ENCODE measurements around the gene C11orf65. TPM values are rescaled to one million over a fixed set of nuclear protein-coding genes. Genes with fewer than 3 reads are reported as not detected.

Gene C11orf65
- polyA plus RNA-seq, 3 donors = not detected

DNA sequence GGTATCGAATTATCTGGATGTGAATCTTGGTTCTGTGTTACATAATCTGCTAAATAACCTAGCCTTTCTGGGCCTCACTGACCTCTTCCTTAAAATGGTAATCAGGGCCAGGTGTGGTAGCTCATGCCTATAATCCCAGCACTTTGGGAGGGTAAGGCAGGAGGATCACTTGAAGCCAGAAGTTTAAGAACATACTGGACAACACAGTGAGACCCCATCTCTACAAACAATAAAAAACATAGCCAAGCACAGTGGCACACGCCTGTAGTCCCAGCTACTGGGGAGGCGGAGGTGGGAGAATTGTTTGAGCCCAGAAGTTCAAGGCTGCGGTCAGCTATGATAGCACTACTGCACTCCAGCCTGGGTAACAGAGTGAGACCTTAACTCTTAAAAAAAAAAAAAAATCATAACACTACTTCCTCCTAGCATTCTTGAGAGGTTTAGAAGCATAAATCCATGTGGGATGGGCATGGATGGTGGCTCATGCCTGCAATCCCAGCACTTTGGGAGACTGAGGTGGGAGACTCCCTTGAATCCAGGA, 72.5 kb downstream of the C11orf65 start:
- Histone ChIP-seq H3K79me2 (ENCODE audit: insufficient read depth, low read length) (no peaks in the 10 kb centered on the region), H3K4me2 (replicated peaks; ENCODE audit: extremely low read depth, low read length, poor library complexity, severe bottlenecking) (no peak overlapping the region), H3K27ac (ENCODE audit: low read depth in 1 of 2, low read length in 2 of 2) (no peak overlapping the region), H3K4me1 (ENCODE audit: control insufficient read depth in 1 of 2, insufficient read depth in 2 of 2, low read length in 2 of 2) (no peaks in the 10 kb centered on the region), H3K9ac (ENCODE audit: insufficient read depth, low read length, poor library complexity, severe bottlenecking) (no peak overlapping the region), H3K36me3 (replicated peaks in 1 of 2; ENCODE audit: control insufficient read depth in 1 of 2, insufficient read depth in 2 of 2, low read length in 2 of 2) (no peaks in the 10 kb centered on the region), H3K9me3 (replicated peaks in 1 of 2; ENCODE audit: control insufficient read depth in 1 of 2, insufficient read depth in 1 of 2, low read length in 2 of 2) (no peaks in the 10 kb centered on the region), H4K20me1 (ENCODE audit: insufficient read depth, low read length) (no peaks in the 10 kb centered on the region), H3K27me3 (ENCODE audit: control insufficient read depth in 2 of 2, insufficient read depth in 2 of 2, low read length in 2 of 2) (no peaks in the 10 kb centered on the region), H3K4me3 (replicated peaks in 1 of 3; ENCODE audit: low read depth in 2 of 3, low read length in 3 of 3) (no peak overlapping the region), H2AFZ (ENCODE audit: insufficient read depth, low read depth, low read length, poor library complexity, severe bottlenecking) (no peak overlapping the region)
- Mint-ChIP-seq H3K27ac (no peak overlapping the region), H3K4me3 (no peak overlapping the region), H3K4me1 (no peaks in the 10 kb centered on the region), H3K9me3 (peaks cover 0 to 8% (median 0%) of the 10 kb centered on the region in 7 donors), H3K36me3 (no peaks in the 10 kb centered on the region), H3K27me3 (ENCODE audit: low read depth in 3 of 3) (peaks cover 0 to 2% (median 0%) of the 10 kb centered on the region in 3 donors)
- TF ChIP-seq, protein P1, sequence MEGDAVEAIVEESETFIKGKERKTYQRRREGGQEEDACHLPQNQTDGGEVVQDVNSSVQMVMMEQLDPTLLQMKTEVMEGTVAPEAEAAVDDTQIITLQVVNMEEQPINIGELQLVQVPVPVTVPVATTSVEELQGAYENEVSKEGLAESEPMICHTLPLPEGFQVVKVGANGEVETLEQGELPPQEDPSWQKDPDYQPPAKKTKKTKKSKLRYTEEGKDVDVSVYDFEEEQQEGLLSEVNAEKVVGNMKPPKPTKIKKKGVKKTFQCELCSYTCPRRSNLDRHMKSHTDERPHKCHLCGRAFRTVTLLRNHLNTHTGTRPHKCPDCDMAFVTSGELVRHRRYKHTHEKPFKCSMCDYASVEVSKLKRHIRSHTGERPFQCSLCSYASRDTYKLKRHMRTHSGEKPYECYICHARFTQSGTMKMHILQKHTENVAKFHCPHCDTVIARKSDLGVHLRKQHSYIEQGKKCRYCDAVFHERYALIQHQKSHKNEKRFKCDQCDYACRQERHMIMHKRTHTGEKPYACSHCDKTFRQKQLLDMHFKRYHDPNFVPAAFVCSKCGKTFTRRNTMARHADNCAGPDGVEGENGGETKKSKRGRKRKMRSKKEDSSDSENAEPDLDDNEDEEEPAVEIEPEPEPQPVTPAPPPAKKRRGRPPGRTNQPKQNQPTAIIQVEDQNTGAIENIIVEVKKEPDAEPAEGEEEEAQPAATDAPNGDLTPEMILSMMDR (IDR thresholded peaks at IDR 0.05) = no peak
- intact Hi-C loops (cut with micrococcal nuclease) = no loop called here
- DNase-seq = no peak
- no CpG with 5 or more reads among the region's 4 CpGs for WGBS (ENCODE audit: insufficient coverage)

DNA sequence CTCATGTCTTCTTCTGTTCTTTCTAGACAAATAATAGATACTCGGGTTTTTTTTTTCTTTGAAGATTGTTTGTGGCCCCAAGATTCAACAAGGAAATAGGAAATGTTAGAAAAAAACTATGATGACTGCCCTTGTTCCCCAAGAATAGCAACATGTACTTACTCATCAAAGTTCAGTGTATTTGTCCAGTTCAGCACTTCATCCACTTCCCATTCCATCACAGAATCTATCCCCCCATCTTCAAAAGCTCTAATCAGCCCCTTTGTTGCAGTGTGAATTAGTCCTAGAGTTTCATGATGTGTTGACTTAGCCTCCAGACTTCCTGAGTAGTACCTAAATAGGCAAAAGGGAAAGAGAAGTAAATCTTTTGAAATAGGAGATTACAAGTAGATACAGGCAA, 74.3 kb downstream of the C11orf65 start:
- WGBS (ENCODE audit: insufficient coverage) = no CpG with 5 or more reads among the region's 1 CpG
- TF ChIP-seq, protein P1 (IDR thresholded peaks at IDR 0.05) = no peak
- intact Hi-C loops (cut with micrococcal nuclease) = no loop called here
- Histone ChIP-seq H3K27ac (ENCODE audit: low read depth in 1 of 2, low read length in 2 of 2) (no peak overlapping the region), H3K27me3 (ENCODE audit: control insufficient read depth in 2 of 2, insufficient read depth in 2 of 2, low read length in 2 of 2) (no peaks in the 10 kb centered on the region), H4K20me1 (ENCODE audit: insufficient read depth, low read length) (no peaks in the 10 kb centered on the region), H3K4me1 (ENCODE audit: control insufficient read depth in 1 of 2, insufficient read depth in 2 of 2, low read length in 2 of 2) (no peaks in the 10 kb centered on the region), H3K4me2 (replicated peaks; ENCODE audit: extremely low read depth, low read length, poor library complexity, severe bottlenecking) (no peak overlapping the region), H2AFZ (ENCODE audit: insufficient read depth, low read depth, low read length, poor library complexity, severe bottlenecking) (no peak overlapping the region), H3K4me3 (replicated peaks in 1 of 3; ENCODE audit: low read depth in 2 of 3, low read length in 3 of 3) (no peak overlapping the region), H3K9ac (ENCODE audit: insufficient read depth, low read length, poor library complexity, severe bottlenecking) (no peak overlapping the region), H3K9me3 (replicated peaks in 1 of 2; ENCODE audit: control insufficient read depth in 1 of 2, insufficient read depth in 1 of 2, low read length in 2 of 2) (no peaks in the 10 kb centered on the region), H3K79me2 (ENCODE audit: insufficient read depth, low read length) (no peaks in the 10 kb centered on the region), H3K36me3 (replicated peaks in 1 of 2; ENCODE audit: control insufficient read depth in 1 of 2, insufficient read depth in 2 of 2, low read length in 2 of 2) (no peaks in the 10 kb centered on the region)
- no peak for DNase-seq
- Mint-ChIP-seq H3K27ac (no peak overlapping the region), H3K27me3 (ENCODE audit: low read depth in 3 of 3) (peaks cover 0 to 2% (median 0%) of the 10 kb centered on the region in 3 donors), H3K9me3 (peaks cover 0 to 8% (median 0%) of the 10 kb centered on the region in 7 donors), H3K4me1 (peaks cover 2% of the 10 kb centered on the region), H3K36me3 (no peaks in the 10 kb centered on the region), H3K4me3 (no peak overlapping the region)

All from CD14-positive monocyte (primary cell).